IMR-90 (cell line): ENCODE results near the gene FCGR3B. TPM values are rescaled to one million over a fixed set of nuclear protein-coding genes. Genes with fewer than 3 reads are reported as not detected.

Experiments used
- ATAC-seq: fragments of 200-7000 bp; cut with Tn5 transposase; 2 replicates; pipeline ENCODE4 v1.9.1; 2020; ENCODE audit warnings: low read depth, mild to moderate bottlenecking, moderate library complexity
- Bru-seq: library from RNA; stranded (reverse); fragments of 400-500 nt; gene quantifications from one replicate; lab custom pipeline; 2021; lab: Mats Ljungman, UMichigan
- BruChase-seq, 2 experiments: library from RNA; stranded (reverse); fragments of 400-500 nt; gene quantifications; one replicate each; lab custom pipeline; 2021; lab: Mats Ljungman, UMichigan
- BruUV-seq: library from RNA; stranded (reverse); fragments of 400-500 nt; replicated peaks from 2 replicates; lab custom pipeline; 2021; lab: Mats Ljungman, UMichigan
- CTCF ChIA-PET: fragments of 300-600 bp; formaldehyde crosslinking; extraction: SDS; loops from one replicate; lab custom pipeline; 2021; ENCODE audit warnings: antibody characterized with exemption; lab: Yijun Ruan, JAX
- POLR2A ChIA-PET: fragments of 300-600 bp; sonication (Branson Sonifier 250); formaldehyde crosslinking; loops from one replicate; lab custom pipeline; 2022; ENCODE audit warnings: antibody characterized with exemption; ENCODE audit not compliant: unreplicated experiment; lab: Charles Lee
- DNase-seq: peaks from one replicate; pipeline ENCODE4 v3.0.0; 2013
- H2AFZ ChIP-seq: replicated peaks from 2 replicates; pipeline ENCODE3; 2013; ENCODE audit warnings: low read length, mild to moderate bottlenecking; ENCODE audit not compliant: poor library complexity
- H2AK5ac ChIP-seq: 2 replicates; pipeline ENCODE4 v1.6.1; 2013; ENCODE audit warnings: low read depth, low read length, inconsistent platforms
- H2AK9ac ChIP-seq: replicated peaks from 2 replicates; pipeline ENCODE3; 2013; ENCODE audit warnings: mild to moderate bottlenecking, low read depth, low read length, moderate library complexity; ENCODE audit not compliant: poor library complexity
- H2BK120ac ChIP-seq: 2 replicates; pipeline ENCODE4 v1.6.1; 2013; ENCODE audit warnings: low read depth, low read length, inconsistent platforms
- H2BK15ac ChIP-seq: 3 replicates; pipeline ENCODE4 v1.6.1; 2013; ENCODE audit warnings: low read depth, low read length, inconsistent platforms
- H2BK20ac ChIP-seq: 2 replicates; pipeline ENCODE4 v1.6.1; 2013; ENCODE audit warnings: low read depth, mild to moderate bottlenecking, inconsistent platforms, low read length, moderate library complexity
- H2BK5ac ChIP-seq: 2 replicates; pipeline ENCODE4 v1.6.1; 2013; ENCODE audit warnings: mild to moderate bottlenecking, low read depth, low read length, inconsistent platforms; ENCODE audit not compliant: poor library complexity, severe bottlenecking
- H3K14ac ChIP-seq: replicated peaks from 2 replicates; pipeline ENCODE4 v1.6.1; 2013; ENCODE audit warnings: low read depth, low read length, inconsistent platforms
- H3K18ac ChIP-seq: 2 replicates; pipeline ENCODE4 v1.6.1; 2013; ENCODE audit warnings: low read depth, low read length, control low read depth
- H3K23ac ChIP-seq: 2 replicates; pipeline ENCODE4 v1.6.1; 2013; ENCODE audit warnings: low read depth, low read length, inconsistent platforms
- H3K27ac ChIP-seq: 2 replicates; pipeline ENCODE4 v1.5.1; 2013; ENCODE audit warnings: mild to moderate bottlenecking, control low read depth, low read length; ENCODE audit not compliant: insufficient read depth
- H3K27me3 ChIP-seq: 2 replicates; pipeline ENCODE4 v1.6.1; 2013; ENCODE audit warnings: low read length; ENCODE audit not compliant: control insufficient read depth, insufficient read depth
- H3K36me3 ChIP-seq: 2 replicates; pipeline ENCODE4 v1.6.1; 2013; ENCODE audit warnings: low read length, mixed read lengths; ENCODE audit not compliant: control insufficient read depth, insufficient read depth
- H3K4ac ChIP-seq: 2 replicates; pipeline ENCODE4 v1.6.1; 2013; ENCODE audit warnings: low read depth, low read length, inconsistent platforms
- H3K4me1 ChIP-seq: 2 replicates; pipeline ENCODE4 v1.6.1; 2013; ENCODE audit warnings: low read length, mixed read lengths; ENCODE audit not compliant: control insufficient read depth, insufficient read depth
- H3K4me2 ChIP-seq: 2 replicates; pipeline ENCODE4 v1.6.1; 2013; ENCODE audit warnings: low read depth, mild to moderate bottlenecking, control low read depth, low read length, moderate library complexity
- H3K4me3 ChIP-seq: 2 replicates; pipeline ENCODE4 v1.5.1; 2013; ENCODE audit warnings: low read depth, mild to moderate bottlenecking, control low read depth, low read length, moderate library complexity; ENCODE audit not compliant: insufficient read depth
- H3K56ac ChIP-seq: 2 replicates; pipeline ENCODE4 v1.6.1; 2013; ENCODE audit warnings: low read length, inconsistent platforms; ENCODE audit not compliant: insufficient read depth; ENCODE audit errors: extremely low read depth
- H3K79me1 ChIP-seq, 2 experiments: 2 replicates each; pipeline ENCODE4 v1.6.1; 2013; ENCODE audit warnings: low read length in 2 of 2, inconsistent platforms in 1 of 2, low read depth in 1 of 2
- H3K9ac ChIP-seq: 2 replicates; pipeline ENCODE4 v1.6.1; 2013; ENCODE audit warnings: low read depth, low read length, control low read depth
- H3K9me1 ChIP-seq: 2 replicates; pipeline ENCODE4 v1.6.1; 2013; ENCODE audit warnings: low read length, inconsistent platforms; ENCODE audit not compliant: insufficient read depth
- H3K9me3 ChIP-seq: 2 replicates; pipeline ENCODE4 v1.6.1; 2013; ENCODE audit warnings: low read length; ENCODE audit not compliant: control insufficient read depth, insufficient read depth
- H4K20me1 ChIP-seq: 2 replicates; pipeline ENCODE4 v1.6.1; 2013; ENCODE audit warnings: low read length, inconsistent platforms; ENCODE audit not compliant: insufficient read depth
- H4K5ac ChIP-seq: 2 replicates; pipeline ENCODE4 v1.6.1; 2013; ENCODE audit warnings: mild to moderate bottlenecking, low read depth, low read length, control low read depth
- H4K8ac ChIP-seq, 2 experiments: 2 replicates each; pipeline ENCODE4 v1.6.1; 2013; ENCODE audit warnings: low read depth in 2 of 2, low read length in 2 of 2, control low read depth in 1 of 2, inconsistent platforms in 1 of 2
- H4K91ac ChIP-seq: 2 replicates; pipeline ENCODE4 v1.6.1; 2013; ENCODE audit warnings: low read depth, low read length, inconsistent platforms; ENCODE audit not compliant: insufficient read depth
- BHLHE40 ChIP-seq: fragments of 150-350 bp; IDR thresholded peaks from 2 replicates; pipeline ENCODE4 v1.6.1; 2016; ENCODE audit warnings: mild to moderate bottlenecking, low read depth, low read length
- CEBPB ChIP-seq: IDR thresholded peaks from 2 replicates; pipeline ENCODE4 v1.6.1; 2012; ENCODE audit warnings: low read depth, low read length, improper control_type of control experiment
- CHD1 ChIP-seq: IDR thresholded peaks from 2 replicates; pipeline ENCODE4 v1.6.1; 2012; ENCODE audit warnings: low read depth, low read length, improper control_type of control experiment
- CTCF ChIP-seq: conservative IDR thresholded peaks from 2 replicates; pipeline ENCODE4 v1.5.1; 2012; ENCODE audit warnings: mild to moderate bottlenecking, low read depth, low read length, improper control_type of control experiment
- ELK1 ChIP-seq: fragments of 150-350 bp; IDR thresholded peaks from 2 replicates; pipeline ENCODE4 v1.6.1; 2016; ENCODE audit warnings: low read depth, mild to moderate bottlenecking, low read length, moderate library complexity, borderline replicate concordance
- FOS ChIP-seq: fragments of 150-350 bp; IDR thresholded peaks from 2 replicates; pipeline ENCODE4 v1.6.1; 2016; ENCODE audit warnings: low read depth, low read length
- MAFK ChIP-seq: IDR thresholded peaks from 2 replicates; pipeline ENCODE4 v1.6.1; 2012; ENCODE audit warnings: low read depth, low read length, improper control_type of control experiment
- MAZ ChIP-seq: IDR thresholded peaks from 2 replicates; pipeline ENCODE4 v1.6.1; 2012; ENCODE audit warnings: low read depth, mild to moderate bottlenecking, low read length, improper control_type of control experiment, moderate library complexity, borderline replicate concordance
- MXI1 ChIP-seq: IDR thresholded peaks from 2 replicates; pipeline ENCODE4 v1.6.1; 2012; ENCODE audit warnings: low read depth, mild to moderate bottlenecking, low read length, moderate library complexity, borderline replicate concordance
- NFE2L2 ChIP-seq: fragments of 150-350 bp; IDR thresholded peaks from 2 replicates; pipeline ENCODE4 v1.6.1; 2016; ENCODE audit warnings: low read depth, mild to moderate bottlenecking, low read length
- POLR2A ChIP-seq: IDR thresholded peaks from 2 replicates; pipeline ENCODE4 v1.6.1; 2012; ENCODE audit warnings: mild to moderate bottlenecking, low read depth, low read length
- RAD21 ChIP-seq: IDR thresholded peaks from 2 replicates; pipeline ENCODE4 v1.6.1; 2012; ENCODE audit warnings: low read length, improper control_type of control experiment
- RCOR1 ChIP-seq: IDR thresholded peaks from 2 replicates; pipeline ENCODE4 v1.6.1; 2012; ENCODE audit warnings: mild to moderate bottlenecking, low read length, improper control_type of control experiment; ENCODE audit not compliant: insufficient replicate concordance
- RFX5 ChIP-seq: IDR thresholded peaks from 2 replicates; pipeline ENCODE4 v1.8.0; 2012; ENCODE audit warnings: low read depth, mild to moderate bottlenecking, low read length, moderate library complexity
- SMC3 ChIP-seq: fragments of 150-350 bp; IDR thresholded peaks from 2 replicates; pipeline ENCODE4 v1.6.1; 2016; ENCODE audit warnings: low read depth, mild to moderate bottlenecking, antibody characterized with exemption, low read length, moderate library complexity
- USF2 ChIP-seq: fragments of 150-350 bp; IDR thresholded peaks from 2 replicates; pipeline ENCODE4 v1.6.1; 2017; ENCODE audit warnings: mild to moderate bottlenecking, antibody characterized with exemption, low read length, low read depth
- WGBS, 2 experiments: methylation state at CpG; one replicate each; pipeline versions ENCODE4 v1.1.5 to v1.1.7; 2013; ENCODE audit warnings: missing lambda C conversion rate in 2 of 2; ENCODE audit not compliant: insufficient read length in 1 of 2; ENCODE audit errors: extremely low coverage in 2 of 2; 5-methylcytosine and 5-hydroxymethylcytosine counted together
- dilution Hi-C: fragments of 300-500 bp; cut with HindIII; formaldehyde crosslinking; loops from one replicate; pipeline ENCODE4 v1.14.3; 2018; ENCODE audit warnings: low sequenced_read_pairs; ENCODE audit not compliant: unreplicated experiment
- in situ Hi-C: fragments of 300-500 bp; cut with MboI; formaldehyde crosslinking; loops from 3 replicates; pipeline ENCODE4 v1.14.3; 2019; ENCODE audit warnings: low sequenced_read_pairs, inconsistent platforms, mixed read lengths
- intact Hi-C: fragments of 100-400 bp; cut with micrococcal nuclease; formaldehyde crosslinking; loops from 2 replicates; pipeline ENCODE4 v1.10.0; 2022
- long read RNA-seq: library from polyadenylated mRNA; unstranded; transcript quantifications from one replicate; pipeline ENCODE4 v2.0.0, GENCODE V29; 2021; ENCODE audit not compliant: unreplicated experiment
- polyA plus RNA-seq, 3 experiments: library from polyadenylated mRNA; depleted of rRNA; stranded (reverse); fragments of >200 nt; gene quantifications; 2 replicates each; pipeline ENCODE4 v1.2.3, GENCODE V29; 2012; ENCODE audit warnings: low replicate concordance in 1 of 3
- total RNA-seq: library from RNA; depleted of rRNA; stranded (reverse); fragments of >200 nt; gene quantifications from 2 replicates; pipeline ENCODE4 v1.2.3, GENCODE V29; 2012; rRNA removed

Gene FCGR3B
- total RNA-seq = not detected in 2 replicates
- not detected in 2 replicates for polyA plus RNA-seq (2012; rRNA removed)
- not detected in 2 replicates for polyA plus RNA-seq (2012; cell fraction: cytosol; rRNA removed)
- not detected in 2 replicates for polyA plus RNA-seq (2012; cell fraction: nucleus; rRNA removed; ENCODE audit: low replicate concordance)
- not detected for Bru-seq, nascent RNA
- not detected for BruChase-seq, experiment 1, labeled RNA remaining after a 6-hour chase
- BruChase-seq, experiment 2, labeled RNA remaining after a 2-hour chase = not detected
- long read RNA-seq = 0 reads

- dilution Hi-C loops (no loop called here), in situ Hi-C loops (loop anchor here (25.0 kb wide), 1 partner anchor 106 kb away; the partner anchor contains the start of gene DUSP12), intact Hi-C loops (no loop called here)
- Histone ChIP-seq H4K20me1 (no peaks in the 10 kb centered on the region), H3K14ac (no peak within 1 kb of the TSS), H3K36me3 (no peaks in the 10 kb centered on the region), H2AK5ac (no peak within 1 kb of the TSS), H3K4me3 (no peak within 1 kb of the TSS), H3K4ac (no peak within 1 kb of the TSS), H3K9me3 (no peaks in the 10 kb centered on the region), H4K91ac (no peak within 1 kb of the TSS), H3K9ac (no peak within 1 kb of the TSS), H2BK5ac (no peak within 1 kb of the TSS), H3K4me1 (no peaks in the 10 kb centered on the region), H3K27ac (no peak within 1 kb of the TSS), H3K23ac (no peak within 1 kb of the TSS), H3K9me1 (no peaks in the 10 kb centered on the region), H3K27me3 (no peaks in the 10 kb centered on the region), H3K4me2 (no peak within 1 kb of the TSS), H3K79me1 (no peaks in the 10 kb centered on the region), H2AK9ac (no peak within 1 kb of the TSS), H3K56ac (no peak within 1 kb of the TSS), H2BK120ac (no peak within 1 kb of the TSS), H4K5ac (no peak within 1 kb of the TSS), H4K8ac (no peak within 1 kb of the TSS), H2AFZ (no peak within 1 kb of the TSS), H2BK15ac (no peak within 1 kb of the TSS), H2BK20ac (no peak within 1 kb of the TSS), H3K18ac (no peak within 1 kb of the TSS)
- ChIA-PET CTCF (no interaction called here), POLR2A (no interaction called here)
- ATAC-seq (no peak), DNase-seq (no peak)
- WGBS, 2 experiments = no CpG with 5 or more reads among the region's 4 CpGs
- BruUV-seq = no TSS peak
- no peak for TF ChIP-seq NFE2L2
- TF ChIP-seq CTCF = no peak
- no peak for TF ChIP-seq RCOR1
- no peak for TF ChIP-seq CHD1
- TF ChIP-seq RAD21 = no peak
- no peak for TF ChIP-seq FOS
- TF ChIP-seq RFX5 = no peak
- TF ChIP-seq MXI1 = no peak
- no peak for TF ChIP-seq ELK1
- TF ChIP-seq MAZ = no peak
- TF ChIP-seq CEBPB = no peak
- no peak for TF ChIP-seq POLR2A
- no peak for TF ChIP-seq SMC3
- TF ChIP-seq BHLHE40 = no peak
- TF ChIP-seq MAFK = no peak
- TF ChIP-seq USF2 = no peak
Observed at GRCh38 chr1:161631076-161631475, at the start of gene FCGR3B. Gene FCGR3B, minus strand, starts transcription at chr1:161631176. Its CDS starts 82 bp downstream, at chr1:161631094.
